OCI-LY1 (cell line): ENCODE measurements around the gene CHST3.
A peak's percentile ranks its signal among the peaks of the same experiment; 100 is the strongest.

Experiments
- CTCF ChIP-seq: fragments of 200-600 bp; sonication (generic), shearing (Covaris generic); IDR thresholded peaks from 2 replicates; pipeline ENCODE4 v1.5.1; 2017; ENCODE audit warnings: mild to moderate bottlenecking, antibody characterized with exemption, low read length, moderate library complexity, mixed read lengths
- EZH2 ChIP-seq: fragments of 200-600 bp; sonication (generic), shearing (Covaris generic); IDR thresholded peaks from 2 replicates; pipeline ENCODE4 v1.8.0; 2017; ENCODE audit warnings: borderline replicate concordance, mixed run types, mild to moderate bottlenecking, antibody characterized with exemption, low read length, moderate library complexity, mixed read lengths

GRCh38 chr10:71957546-71958275 lies 6.5 kb upstream of the CHST3 start:
- TF ChIP-seq CTCF (peak; percentile 32; the same call in 1 of the 2 replicates), EZH2 (no peak)
